ENCODE measurements around the gene DNLZ. TPM values are rescaled to one million over a fixed set of nuclear protein-coding genes. Genes with fewer than 3 reads are reported as not detected.

DNLZ gene
- 14.6 and 24.7 TPM in 2 replicates for total RNA-seq

GRCh38 chr9:136363106-136363948 lies at the start of gene DNLZ:
DNLZ (minus strand) TSS chr9:136363744; CDS start chr9:136363714, 30 bp downstream.

GRCh38 chr9:136410500-136411287 lies 47.1 kb upstream of the DNLZ start, which contains the start of the genes ENTR1 and PMPCA:
ENTR1 (minus strand) TSS chr9:136410614; CDS start chr9:136410397, 217 bp downstream.
PMPCA (plus strand) TSS chr9:136410658; CDS start chr9:136410669, 11 bp downstream.

GRCh38 chr9:136400038-136400834 lies 36.7 kb upstream of the DNLZ start, which contains the start of gene SNAPC4:
SNAPC4 (minus strand) TSS chr9:136400170; CDS start chr9:136398428, 1,742 bp downstream.

GRCh38 chr9:136373300-136374182 lies 10.0 kb upstream of the DNLZ start, which contains the start of gene CARD9:
CARD9 (minus strand) TSS chr9:136373669; CDS start chr9:136372078, 1,591 bp downstream.

GRCh38 chr9:136327304-136327974 lies 36.1 kb downstream of the DNLZ start, which contains the start of gene GPSM1:
GPSM1 (plus strand) TSS chr9:136327539; CDS start chr9:136327696, 157 bp downstream.

Other genes starting within 250 kb of the DNLZ start
- 43.1 and 80.7 TPM in 2 replicates for gene TMEM250, start 244.9 kb downstream of the DNLZ start, total RNA-seq
- gene LHX3, start 158.6 kb downstream of the DNLZ start, total RNA-seq, result under 0.01 TPM in 1 of 2 replicates, not detected in the other
- gene QSOX2, start 117.9 kb downstream of the DNLZ start, total RNA-seq, result 12.2 and 18.9 TPM in 2 replicates
- gene CCDC187, start 59.6 kb downstream of the DNLZ start, total RNA-seq, result under 0.01 and 0.17 TPM in 2 replicates
- gene GPSM1, start 36.2 kb downstream of the DNLZ start, total RNA-seq, result 104 and 143 TPM in 2 replicates
- 0.87 and 1.3 TPM in 2 replicates for gene CARD9, start 9.9 kb upstream of the DNLZ start, total RNA-seq
- gene SNAPC4, start 36.4 kb upstream of the DNLZ start, total RNA-seq, result 7.7 and 9.6 TPM in 2 replicates
- gene ENTR1, start 46.9 kb upstream of the DNLZ start, total RNA-seq, result 25.6 and 37.7 TPM in 2 replicates
- gene PMPCA, start 46.9 kb upstream of the DNLZ start, total RNA-seq, result 50.1 and 55.1 TPM in 2 replicates
- 8.0 and 13.1 TPM in 2 replicates for gene INPP5E, start 76.1 kb upstream of the DNLZ start, total RNA-seq
- gene SEC16A, start 119.3 kb upstream of the DNLZ start, total RNA-seq, result 34.3 and 40.9 TPM in 2 replicates
- gene NOTCH1, start 182.3 kb upstream of the DNLZ start, total RNA-seq, result 13.7 and 31.6 TPM in 2 replicates

Data from smooth muscle cell of trachea (primary cell).